CD4-positive, alpha-beta T cell treated with Interleukin-6 at 100 ng/mL for 8 hours (primary cell): ENCODE results near the gene CPA4.

Experiments
- DNase-seq: peaks from one replicate; pipeline ENCODE4 v3.0.0-alpha.2; 2020; ENCODE audit warnings: mixed read lengths, low spot score

The CPA4 gene

DNA sequence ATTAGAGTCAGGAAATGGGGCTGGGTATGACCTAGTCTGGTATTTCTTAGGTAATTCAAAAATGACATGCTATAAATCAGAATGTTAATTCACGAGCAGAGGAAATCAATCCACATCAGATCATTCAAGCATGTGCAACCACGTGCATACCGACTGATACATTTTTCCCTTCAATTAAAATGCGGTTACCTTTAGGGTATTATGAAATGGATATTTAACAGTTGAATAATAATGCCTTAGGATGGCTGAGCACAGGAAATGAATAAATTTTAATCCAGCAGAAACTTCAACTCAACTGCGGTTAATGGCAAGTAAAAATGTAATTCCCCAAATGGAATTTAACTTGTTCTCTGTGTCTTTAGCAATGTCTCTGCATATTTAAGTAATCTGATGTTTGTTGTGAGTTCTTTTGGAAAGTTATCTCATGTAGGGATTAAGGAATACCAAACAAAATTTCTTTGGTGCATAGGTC lies 17.1 kb upstream of the CPA4 start:
- no peak for DNase-seq

DNA sequence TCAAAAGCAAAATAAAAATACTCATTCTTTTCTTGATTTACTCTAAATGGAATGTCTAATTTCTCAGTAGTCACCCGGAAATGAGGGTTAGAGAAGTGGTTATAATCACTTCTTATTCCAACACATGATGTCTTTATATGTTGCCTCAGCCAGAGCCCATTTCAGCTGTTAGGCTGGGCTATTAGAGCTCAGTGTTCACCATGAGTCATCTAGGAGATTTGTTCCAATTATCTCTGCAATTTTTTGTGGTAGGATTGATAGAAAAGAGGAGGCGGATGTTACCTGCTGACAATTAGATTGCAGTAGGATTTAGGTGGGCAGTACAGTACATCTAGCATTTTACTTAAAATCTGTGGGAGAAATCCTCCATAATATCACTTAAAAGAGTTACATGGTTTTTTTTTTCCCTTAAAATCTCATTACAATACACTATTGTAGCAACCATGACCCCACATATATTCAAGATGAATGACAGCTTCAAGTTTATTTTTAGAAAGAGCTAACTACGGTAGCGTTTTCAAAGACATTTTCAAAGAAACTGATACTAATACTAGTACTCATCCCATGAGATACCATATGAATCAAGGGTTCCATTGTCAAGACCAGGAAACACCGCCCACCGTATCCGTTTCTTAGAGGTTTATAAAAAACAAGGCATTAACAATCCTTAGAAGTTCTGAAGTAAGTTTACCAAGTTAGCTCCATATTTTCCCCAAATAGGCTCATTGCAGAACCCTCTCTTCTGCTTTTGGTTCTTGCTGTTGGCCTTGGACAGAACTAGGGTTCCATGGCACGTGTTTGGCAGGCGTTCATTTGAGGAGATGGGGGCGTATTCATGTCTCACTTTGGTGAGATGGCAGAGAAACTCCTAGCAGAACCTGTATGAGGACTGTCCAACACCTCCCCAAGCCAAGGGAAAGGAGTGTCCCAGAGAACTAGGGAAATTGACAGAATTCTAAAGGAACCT lies 15.9 kb upstream of the CPA4 start:
- no peak for DNase-seq

DNA sequence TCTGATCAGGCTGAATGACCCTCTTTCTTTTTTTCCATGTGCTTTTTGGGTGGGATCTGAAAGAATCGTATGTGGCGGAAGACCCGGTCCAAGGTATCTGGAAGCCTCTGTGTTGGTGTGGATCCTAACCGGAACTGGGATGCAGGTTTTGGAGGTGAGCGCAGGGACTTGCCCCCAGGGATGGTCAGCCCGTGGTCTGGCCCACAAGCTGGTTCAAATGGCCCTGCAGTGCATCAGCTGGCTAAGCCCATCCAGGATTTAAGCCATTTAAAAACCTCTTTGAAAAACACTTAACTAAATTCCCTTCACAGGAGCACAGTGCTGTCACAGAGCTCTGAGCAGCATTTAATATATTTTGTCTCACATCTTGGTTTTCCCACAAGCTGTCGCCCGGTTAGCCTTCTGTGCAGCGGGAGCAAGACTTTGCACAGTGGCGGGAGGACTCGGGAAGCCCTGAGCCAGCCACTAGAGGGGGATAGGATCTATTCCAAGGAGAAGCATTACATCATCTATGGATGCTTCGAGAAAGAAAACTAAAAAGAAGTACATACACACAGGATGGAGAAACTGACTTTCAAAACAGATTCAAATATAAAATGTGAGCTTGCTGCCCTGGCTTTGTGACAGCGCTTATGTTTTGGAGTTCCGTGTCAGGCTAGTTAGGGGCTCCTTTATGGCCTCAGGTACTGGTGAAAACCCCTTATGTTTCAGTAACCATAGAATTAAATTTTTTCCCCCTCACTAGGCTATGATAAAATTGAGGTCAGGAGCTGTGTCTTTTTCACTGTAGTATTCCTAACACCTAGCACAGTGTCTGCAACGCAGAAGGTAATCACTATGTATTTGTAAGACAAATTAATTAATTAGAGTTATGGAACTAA lies 15.0 kb upstream of the CPA4 start:
- DNase-seq = no peak

DNA sequence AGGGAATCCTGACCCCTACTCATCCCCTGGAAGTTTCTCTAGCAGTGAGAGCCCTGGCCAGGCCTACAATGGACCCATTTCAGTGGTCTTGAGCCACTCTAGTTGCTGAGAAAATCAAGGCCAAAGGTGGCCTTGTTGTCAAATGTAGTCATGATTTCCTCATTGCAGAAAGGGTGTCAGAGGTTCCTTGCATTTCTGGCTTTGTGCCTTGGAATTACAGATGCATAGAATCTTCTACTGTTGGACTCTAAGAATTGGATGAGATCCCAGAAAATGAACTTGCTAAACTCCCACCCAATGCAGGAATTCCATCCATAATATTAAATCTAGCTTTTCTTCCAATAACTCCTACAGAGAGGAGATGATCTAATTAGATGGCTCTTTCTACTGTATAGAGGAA lies 14.1 kb upstream of the CPA4 start:
- no peak for DNase-seq

DNA sequence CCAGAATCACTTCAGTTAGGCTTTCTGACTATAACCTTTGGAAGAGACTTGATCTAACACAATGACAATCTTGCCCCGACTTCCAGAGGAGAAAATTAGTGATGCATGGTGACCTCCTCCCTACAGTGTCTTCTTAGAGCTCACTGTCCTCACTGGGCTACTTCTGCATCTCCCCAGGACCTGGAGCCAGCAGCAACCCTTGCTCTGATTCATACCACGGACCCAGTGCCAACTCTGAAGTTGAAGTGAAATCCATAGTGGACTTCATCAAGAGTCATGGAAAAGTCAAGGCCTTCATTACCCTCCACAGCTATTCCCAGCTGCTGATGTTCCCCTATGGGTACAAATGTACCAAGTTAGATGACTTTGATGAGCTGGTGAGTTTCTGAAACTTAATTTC lies 13.7 kb upstream of the CPA4 start:
- no peak for DNase-seq

DNA sequence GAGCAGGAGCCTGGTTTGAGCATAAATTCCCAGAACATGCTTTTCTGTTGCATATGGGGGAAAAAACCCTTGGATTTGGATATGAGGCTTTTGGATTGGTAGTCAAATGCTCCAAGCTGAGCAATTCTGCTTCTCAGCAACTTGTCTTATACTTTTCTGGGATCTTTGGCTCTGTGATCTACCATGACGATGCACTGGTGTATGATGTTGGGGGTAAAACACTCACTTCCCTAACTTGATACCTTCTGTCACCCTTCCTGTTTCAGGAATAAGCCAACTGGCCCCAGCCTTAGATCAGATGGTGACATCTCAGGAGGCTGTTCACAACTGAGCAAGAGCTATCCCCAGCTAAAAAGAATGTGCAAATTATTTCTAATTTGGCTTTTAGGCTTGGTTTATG lies 13.1 kb upstream of the CPA4 start:
- DNase-seq = no peak

DNA sequence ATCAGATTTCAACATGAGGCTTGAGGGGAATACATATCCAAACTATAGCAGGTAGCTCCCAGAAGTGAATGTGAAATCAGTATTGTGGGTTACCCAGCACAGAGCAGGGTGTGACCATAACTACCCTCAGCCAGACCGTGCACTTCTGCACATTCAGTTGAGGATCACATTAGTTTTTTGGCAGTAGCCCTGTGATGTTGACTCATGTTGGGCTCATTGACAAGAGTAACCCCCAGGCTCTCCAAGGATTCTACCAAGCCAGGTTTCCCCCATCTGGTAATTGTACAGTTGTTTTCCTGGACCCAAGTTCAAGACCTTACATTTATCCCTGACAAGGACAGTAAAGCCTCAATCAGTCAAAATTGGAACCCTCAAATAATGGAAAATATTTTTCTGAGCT lies 11.7 kb upstream of the CPA4 start:
- no peak for DNase-seq

DNA sequence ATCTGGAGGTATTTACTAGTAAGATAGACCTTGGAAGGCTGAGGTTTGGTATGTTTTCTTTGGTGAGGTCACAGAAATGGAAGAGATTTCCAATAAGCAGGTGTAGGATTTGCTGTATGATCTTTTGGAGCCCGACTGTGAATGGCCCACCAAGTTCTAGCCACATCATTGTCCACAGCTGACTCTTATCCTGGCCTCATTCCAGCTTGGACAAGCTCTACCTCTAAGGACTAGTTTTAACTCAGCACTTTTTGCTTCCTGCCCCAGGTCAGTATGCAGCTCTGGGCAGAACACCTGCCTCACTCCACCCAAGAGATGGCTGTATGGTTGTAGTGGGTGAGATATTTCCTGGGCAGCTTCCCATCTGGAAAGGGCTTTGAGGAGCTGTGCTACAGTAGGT lies 6.1 kb upstream of the CPA4 start:
- DNase-seq = no peak

DNA sequence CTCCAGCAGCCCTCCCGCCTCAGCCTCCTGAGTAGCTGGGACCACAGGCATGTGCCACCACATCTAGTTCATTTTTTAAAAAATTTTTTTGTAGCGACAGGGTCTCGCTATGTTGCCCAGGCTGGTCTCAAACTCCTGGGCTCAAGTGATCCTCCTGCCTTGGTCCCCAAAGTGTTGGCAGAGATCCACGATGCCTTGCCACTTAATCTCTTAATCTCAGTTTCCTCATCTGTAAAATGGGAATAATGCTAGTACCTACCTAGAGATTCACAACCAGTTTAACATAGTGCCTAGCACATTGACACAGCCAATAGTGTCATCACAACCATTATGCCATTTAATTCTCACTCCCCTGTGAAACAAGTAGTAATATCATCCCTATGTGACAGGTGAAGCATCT lies 4.8 kb upstream of the CPA4 start:
- DNase-seq = no peak

DNA sequence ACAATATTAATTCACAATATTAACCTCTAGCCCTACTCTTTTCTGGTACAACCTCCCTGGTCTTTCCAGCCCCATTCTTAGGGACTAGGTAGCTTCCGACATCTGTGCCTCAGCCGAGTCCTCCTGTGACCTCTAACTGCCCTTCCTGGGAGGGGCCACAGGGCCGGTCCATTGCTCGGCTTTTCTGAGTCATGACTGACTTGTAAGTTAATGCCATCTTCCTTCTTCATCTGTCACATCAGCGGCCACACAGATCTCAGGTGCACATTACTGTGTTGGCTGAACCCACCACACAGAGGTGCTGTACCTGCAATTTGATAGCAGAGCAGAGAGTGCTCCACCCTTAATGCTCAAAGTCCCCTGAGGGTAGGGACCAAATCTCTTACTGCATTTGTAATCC lies 4.1 kb upstream of the CPA4 start:
- no peak for DNase-seq

DNA sequence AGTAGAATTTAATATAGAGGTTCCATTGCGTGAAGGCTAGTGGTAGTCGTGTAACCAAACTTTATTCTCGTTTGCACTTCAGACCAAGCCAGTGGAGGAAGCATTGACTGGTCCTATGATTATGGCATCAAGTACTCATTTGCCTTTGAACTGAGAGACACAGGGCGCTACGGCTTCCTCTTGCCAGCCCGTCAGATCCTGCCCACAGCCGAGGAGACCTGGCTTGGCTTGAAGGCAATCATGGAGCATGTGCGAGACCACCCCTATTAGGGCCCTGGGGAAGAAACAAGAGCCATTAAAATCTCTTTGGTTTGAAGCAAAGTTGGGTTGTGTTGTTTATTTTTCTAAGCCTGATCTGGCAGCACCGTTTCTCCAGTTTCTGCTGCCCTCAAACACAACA lies 3.5 kb upstream of the CPA4 start:
- no peak for DNase-seq

DNA sequence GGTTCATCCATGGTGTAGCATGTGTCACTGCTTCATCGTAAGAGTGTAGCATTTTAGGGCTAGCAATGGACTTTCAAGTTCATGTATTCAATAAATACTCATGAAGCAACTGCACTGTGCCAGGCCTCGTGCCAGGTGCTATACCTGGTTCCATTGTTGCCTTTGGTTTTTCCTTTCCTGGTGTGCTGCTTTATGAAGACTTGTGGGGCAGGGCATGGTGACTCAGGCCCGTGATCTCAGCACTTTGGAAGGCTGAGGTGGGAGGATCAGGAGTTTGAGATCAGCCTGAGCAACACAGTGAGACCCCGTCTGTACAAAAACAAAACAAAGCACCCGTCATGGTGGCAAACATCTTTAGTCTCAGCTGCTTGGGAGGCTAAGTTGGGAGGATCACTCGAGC lies 2.2 kb upstream of the CPA4 start:
- no peak for DNase-seq

DNA sequence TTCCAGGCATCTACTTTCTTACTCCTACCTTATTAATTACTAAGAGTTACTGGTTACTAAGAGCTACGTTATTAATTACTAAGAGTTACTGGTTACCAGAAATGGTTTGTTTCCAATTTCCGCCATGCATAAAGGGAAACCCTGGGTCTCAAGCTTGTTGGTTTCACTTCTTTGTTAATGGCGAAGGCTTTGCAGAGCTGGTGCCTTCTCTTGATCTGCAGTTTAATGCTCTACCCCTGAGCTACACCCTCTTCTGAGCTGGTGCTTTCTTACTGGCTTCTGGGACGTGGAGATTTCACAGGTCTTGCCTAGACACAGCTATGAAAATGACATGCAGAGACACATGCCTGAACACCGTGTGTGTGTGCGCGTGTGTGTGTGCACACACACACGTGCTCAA lies 560 bp downstream of the CPA4 start:
- no peak for DNase-seq

DNA sequence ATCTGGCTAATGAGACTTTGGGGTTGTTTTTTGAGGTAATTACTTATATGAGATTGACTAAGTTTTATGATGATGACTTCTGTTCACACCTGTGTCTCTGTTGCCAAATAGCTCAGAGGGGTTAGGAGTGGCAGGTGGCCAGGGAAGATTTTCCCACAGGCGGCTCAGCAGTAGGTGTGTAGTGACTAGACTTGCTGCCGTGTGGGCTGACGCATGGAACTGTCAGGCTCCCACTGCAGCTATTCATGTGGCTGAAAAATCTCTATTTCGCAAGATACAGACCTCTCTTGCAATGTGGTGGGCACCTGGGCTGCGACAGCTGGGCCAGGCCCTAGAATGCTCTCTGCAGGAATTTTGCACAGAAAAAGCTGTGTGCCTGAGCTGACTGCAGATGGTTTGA lies 1.4 kb downstream of the CPA4 start:
- no peak for DNase-seq

DNA sequence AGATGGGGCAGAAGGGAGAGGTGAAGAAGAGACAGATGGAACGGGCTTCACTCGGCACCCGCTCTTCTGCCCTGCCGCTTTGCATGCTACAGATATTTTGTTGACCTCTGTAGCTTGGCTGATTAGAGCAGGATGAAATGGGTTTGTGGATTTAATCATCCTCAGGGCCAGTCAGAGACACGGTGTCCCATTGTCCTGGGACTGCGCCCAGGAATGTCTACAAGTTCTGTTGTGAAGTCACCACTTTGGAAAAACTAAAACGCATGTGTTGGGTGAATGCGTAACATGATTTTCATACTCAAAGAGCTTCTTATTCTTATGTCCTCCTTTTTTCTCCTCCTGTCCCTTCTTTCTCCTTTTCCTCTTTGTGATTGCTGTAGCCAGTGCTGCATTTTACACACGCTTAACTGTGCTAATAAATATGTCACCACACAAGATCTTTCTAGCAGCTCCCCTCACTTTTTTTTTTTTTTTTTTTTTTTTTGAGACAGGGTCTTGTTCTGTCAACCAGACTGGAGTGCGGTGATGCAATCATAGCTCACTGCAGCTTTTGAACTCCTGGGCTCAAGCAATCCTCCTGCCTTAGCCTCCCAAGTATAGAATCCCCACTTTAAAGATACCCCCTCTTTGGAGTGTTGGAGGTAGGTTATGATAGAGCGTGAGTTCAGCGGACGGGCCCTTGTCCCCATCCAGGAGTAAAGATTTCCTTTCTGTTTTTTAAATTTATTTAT lies 3.4 kb downstream of the CPA4 start:
- no peak for DNase-seq

DNA sequence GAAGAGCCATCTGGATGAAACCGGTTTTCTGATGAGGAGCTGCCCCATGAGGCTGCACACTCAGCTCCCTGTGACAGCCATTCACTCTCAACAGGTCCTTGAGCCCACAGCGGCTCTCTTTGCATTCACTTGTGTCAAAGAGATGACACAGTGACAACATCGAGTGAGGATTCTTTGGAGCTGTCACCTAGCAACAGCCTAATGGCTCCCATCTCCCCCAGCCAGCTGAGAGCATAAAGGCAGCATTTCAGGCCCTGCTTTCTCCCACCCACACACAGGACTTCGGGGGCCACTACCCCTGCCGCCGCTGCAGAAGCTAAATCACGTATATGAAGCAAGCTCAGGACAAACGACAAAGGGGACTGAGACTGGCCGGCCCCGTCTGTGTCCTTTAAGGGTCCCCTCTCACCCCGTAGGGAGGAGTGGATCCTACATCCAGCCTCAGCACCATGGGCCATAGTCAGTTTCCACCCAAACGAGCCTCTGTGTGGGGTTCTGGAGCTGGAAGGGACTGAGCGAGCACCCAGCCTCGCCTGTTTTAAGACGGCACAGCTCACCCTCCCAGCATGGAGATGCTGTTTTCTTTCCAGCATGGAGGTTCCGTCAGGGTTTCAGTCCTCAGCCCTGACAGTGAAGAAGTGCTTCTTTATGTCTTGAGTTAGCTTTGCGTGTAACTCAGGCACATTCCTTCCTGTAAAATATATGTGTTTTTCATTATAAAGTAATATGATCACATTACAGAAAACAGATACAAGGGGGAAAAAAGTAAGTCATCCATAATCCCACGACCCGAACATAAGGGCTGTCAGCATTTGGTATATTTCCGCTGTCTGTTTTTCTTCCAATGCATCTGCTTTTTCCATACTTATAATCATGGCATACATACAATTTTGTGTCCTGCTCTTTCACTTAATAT lies 4.9 kb downstream of the CPA4 start:
- DNase-seq = no peak

DNA sequence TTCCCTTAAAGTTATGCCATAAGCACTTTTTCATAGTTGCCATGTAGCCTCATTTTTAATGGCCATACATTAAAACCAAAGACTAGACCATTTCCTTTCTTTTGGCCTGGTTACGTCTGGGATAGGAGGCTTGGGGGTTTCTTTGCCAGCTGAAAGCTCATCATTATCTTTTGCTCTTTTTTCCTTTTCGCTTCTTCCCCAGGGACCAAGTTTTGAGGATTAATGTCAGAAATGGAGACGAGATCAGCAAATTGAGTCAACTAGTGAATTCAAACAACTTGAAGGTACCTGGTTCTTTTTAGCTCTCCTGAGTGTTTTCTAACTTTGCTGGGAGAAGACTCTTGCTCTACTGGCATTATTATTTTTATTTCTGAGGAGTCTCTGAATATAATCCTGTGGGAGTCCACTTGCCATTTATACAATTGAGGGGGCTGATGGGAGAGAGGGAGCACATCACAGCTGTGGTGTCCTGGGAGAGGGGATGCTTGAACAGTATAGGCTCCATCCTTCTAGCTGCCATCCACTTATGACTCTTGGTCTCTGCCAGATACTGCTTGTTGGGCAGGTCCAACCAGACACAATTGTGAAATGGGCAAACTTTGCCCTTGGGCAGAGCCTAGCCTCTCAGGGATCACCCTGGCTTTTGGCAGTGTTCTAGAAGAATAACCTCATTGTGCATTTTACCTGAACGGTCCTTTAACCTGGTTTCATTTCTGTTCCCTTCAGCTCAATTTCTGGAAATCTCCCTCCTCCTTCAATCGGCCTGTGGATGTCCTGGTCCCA lies 5.8 kb downstream of the CPA4 start:
- DNase-seq = no peak

DNA sequence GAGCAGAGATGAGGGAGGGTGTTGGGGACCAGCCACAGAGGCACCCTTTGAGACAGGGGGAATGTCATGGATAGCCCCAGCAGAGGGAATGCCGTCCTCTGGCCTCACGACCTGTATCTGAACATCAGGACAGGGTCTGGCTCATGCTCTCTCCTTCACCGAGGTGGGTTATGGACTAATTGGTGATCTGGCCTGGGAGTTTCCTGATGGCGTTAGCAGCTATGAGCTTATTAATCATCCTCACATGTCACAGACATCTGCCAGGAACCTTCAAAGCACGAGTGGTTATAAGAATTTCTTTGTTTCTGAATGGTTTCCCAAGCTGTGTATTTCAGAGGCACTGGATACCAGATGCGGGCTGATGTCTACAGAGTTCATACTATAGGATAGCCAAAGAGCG lies 6.9 kb downstream of the CPA4 start:
- no peak for DNase-seq

DNA sequence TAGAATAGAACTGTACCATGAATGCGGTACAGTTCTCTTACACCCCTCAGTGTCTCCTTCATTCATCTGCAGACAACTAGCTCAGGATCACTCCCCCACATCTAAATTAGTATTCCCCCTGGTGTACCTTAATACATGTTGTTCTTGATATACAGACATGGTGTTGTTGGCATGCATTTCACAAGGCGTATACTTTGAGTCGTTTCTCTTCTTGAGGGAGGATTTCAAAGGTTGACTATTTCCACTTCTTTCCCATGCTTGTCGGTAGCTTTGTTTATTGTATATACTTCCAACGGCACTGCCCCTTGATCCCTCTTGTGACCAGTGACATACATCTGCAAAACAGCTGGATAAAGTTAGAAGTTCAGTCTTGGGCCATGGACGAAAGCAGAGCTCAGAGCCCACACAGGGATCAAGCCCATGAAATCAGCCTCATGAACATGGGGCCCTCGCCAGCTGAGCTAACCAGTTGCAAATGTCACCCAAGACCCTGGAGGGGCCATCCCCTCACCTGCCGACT lies 8.6 kb downstream of the CPA4 start:
- DNase-seq = no peak

DNA sequence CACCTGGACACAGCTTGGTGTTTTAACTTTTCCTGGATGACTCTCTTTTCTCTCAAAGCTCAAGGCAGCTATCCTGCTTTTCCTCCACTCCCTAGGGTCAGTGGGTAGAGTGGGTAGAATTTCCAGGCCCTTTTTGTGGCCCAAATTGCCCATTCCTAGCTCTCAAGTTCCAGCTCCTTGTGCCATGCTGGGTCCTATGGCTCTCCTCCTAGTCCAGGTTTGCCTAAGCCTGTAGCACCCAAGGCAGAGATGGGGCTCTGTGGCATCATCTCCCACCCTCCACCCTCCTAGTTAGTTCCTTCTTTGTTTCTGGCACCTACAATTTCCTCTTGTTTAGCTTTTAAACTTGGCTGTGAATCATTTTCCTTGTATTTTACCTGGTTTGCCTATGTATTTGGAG lies 9.7 kb downstream of the CPA4 start:
- no peak for DNase-seq
